ENCODE measurements around the gene OLIG2. TPM values are rescaled to one million over a fixed set of nuclear protein-coding genes. Genes with fewer than 3 reads are reported as not detected.

OLIG2 gene
- total and polyA plus RNA-seq, 2 experiments from 2014 or later, result 0.15 to 1.4 TPM

DNA sequence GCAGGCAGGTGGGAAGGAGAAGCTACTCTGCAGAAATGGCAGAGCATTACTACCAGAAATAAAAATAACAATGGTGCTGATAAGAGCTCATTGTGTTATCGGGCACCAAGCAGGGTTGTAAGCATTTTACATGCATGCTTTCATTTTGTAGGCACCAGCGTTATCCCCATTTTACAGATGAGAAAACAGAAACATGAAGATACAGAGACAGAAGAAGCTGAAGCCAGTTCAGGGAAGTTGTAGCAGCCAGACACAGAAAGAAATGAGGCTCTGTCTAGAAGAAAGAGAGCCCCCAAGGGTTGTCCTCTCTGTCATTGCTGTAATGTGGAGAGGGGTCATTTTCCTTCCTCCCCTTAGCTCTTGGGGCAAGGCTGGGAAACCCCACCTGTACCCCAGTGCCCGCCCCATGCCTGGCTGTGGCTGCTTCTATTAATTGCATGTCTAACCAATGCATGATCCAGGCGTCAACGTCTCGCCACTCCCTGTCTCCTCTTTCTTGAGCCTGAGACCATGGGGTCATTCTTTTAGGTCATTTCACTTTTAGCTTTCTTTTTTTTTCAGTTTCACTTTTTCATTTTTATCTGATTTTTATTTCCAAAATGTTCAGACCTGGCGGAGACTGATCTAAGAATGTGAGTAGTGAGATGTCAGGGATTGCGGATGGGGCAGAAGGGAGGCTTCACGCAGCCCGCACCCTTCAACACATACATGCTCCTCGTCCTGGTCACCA, 51.0 kb downstream of the OLIG2 start (continued):
- no peak for TF ChIP-seq REST (IDR thresholded peaks at IDR 0.05; ENCODE audit: unreplicated experiment)
- TF ChIP-seq POLR2AphosphoS5 (IDR thresholded peaks at IDR 0.05; ENCODE audit: low read depth), result no peak
- TF ChIP-seq, protein P1, sequence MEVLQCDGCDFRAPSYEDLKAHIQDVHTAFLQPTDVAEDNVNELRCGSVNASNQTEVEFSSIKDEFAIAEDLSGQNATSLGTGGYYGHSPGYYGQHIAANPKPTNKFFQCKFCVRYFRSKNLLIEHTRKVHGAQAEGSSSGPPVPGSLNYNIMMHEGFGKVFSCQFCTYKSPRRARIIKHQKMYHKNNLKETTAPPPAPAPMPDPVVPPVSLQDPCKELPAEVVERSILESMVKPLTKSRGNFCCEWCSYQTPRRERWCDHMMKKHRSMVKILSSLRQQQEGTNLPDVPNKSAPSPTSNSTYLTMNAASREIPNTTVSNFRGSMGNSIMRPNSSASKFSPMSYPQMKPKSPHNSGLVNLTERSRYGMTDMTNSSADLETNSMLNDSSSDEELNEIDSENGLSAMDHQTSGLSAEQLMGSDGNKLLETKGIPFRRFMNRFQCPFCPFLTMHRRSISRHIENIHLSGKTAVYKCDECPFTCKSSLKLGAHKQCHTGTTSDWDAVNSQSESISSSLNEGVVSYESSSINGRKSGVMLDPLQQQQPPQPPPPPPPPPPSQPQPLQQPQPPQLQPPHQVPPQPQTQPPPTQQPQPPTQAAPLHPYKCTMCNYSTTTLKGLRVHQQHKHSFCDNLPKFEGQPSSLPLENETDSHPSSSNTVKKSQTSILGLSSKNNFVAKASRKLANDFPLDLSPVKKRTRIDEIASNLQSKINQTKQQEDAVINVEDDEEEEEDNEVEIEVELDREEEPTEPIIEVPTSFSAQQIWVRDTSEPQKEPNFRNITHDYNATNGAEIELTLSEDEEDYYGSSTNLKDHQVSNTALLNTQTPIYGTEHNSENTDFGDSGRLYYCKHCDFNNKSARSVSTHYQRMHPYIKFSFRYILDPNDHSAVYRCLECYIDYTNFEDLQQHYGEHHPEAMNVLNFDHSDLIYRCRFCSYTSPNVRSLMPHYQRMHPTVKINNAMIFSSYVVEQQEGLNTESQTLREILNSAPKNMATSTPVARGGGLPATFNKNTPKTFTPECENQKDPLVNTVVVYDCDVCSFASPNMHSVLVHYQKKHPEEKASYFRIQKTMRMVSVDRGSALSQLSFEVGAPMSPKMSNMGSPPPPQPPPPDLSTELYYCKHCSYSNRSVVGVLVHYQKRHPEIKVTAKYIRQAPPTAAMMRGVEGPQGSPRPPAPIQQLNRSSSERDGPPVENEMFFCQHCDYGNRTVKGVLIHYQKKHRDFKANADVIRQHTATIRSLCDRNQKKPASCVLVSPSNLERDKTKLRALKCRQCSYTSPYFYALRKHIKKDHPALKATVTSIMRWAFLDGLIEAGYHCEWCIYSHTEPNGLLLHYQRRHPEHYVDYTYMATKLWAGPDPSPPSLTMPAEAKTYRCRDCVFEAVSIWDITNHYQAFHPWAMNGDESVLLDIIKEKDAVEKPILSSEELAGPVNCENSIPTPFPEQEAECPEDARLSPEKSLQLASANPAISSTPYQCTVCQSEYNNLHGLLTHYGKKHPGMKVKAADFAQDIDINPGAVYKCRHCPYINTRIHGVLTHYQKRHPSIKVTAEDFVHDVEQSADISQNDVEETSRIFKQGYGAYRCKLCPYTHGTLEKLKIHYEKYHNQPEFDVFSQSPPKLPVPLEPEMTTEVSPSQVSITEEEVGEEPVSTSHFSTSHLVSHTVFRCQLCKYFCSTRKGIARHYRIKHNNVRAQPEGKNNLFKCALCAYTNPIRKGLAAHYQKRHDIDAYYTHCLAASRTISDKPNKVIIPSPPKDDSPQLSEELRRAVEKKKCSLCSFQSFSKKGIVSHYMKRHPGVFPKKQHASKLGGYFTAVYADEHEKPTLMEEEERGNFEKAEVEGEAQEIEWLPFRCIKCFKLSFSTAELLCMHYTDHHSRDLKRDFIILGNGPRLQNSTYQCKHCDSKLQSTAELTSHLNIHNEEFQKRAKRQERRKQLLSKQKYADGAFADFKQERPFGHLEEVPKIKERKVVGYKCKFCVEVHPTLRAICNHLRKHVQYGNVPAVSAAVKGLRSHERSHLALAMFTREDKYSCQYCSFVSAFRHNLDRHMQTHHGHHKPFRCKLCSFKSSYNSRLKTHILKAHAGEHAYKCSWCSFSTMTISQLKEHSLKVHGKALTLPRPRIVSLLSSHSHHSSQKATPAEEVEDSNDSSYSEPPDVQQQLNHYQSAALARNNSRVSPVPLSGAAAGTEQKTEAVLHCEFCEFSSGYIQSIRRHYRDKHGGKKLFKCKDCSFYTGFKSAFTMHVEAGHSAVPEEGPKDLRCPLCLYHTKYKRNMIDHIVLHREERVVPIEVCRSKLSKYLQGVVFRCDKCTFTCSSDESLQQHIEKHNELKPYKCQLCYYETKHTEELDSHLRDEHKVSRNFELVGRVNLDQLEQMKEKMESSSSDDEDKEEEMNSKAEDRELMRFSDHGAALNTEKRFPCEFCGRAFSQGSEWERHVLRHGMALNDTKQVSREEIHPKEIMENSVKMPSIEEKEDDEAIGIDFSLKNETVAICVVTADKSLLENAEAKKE (CRISPR knock-in tag; IDR thresholded peaks at IDR 0.05), result no peak
- no peak for TF ChIP-seq STAT1 (IDR thresholded peaks at IDR 0.05; ENCODE audit: unreplicated experiment)

Other genes starting within 250 kb of the OLIG2 start
- gene OLIG1, start 44.2 kb downstream of the OLIG2 start, total RNA-seq (2014; rRNA removed; shearing (Covaris generic)), result 0.14 and 0.19 TPM in 2 replicates
- gene OLIG1, start 44.2 kb downstream of the OLIG2 start, polyA plus RNA-seq (2016; fragmentation: Nextera tagmentation; extraction: Ambion mirVana), result 0.81 and 2.0 TPM in 2 replicates
- 11.1 and 18.2 TPM in 2 replicates for gene IFNAR2, start 204.0 kb downstream of the OLIG2 start, total RNA-seq (2014; rRNA removed; shearing (Covaris generic))
- 14.5 and 16.8 TPM in 2 replicates for gene IFNAR2, start 204.0 kb downstream of the OLIG2 start, polyA plus RNA-seq (2016; fragmentation: Nextera tagmentation; extraction: Ambion mirVana)
- 2.1 and 2.5 TPM in 2 replicates for gene IL10RB, start 240.4 kb downstream of the OLIG2 start, total RNA-seq (2014; rRNA removed; shearing (Covaris generic))
- gene IL10RB, start 240.4 kb downstream of the OLIG2 start, polyA plus RNA-seq (2016; fragmentation: Nextera tagmentation; extraction: Ambion mirVana), result 2.2 and 2.4 TPM in 2 replicates